ENCODE results near the gene PARP4.

GRCh38 chr13:24506698-24507335 is 5.8 kb downstream of the PARP4 start:
- TF ChIP-seq REST (IDR thresholded peaks at IDR 0.05; ENCODE audit: low read depth) (no peak), FOXM1 (IDR thresholded peaks at IDR 0.05; ENCODE audit: borderline replicate concordance, low read depth) (no peak), TEAD4 (IDR thresholded peaks at IDR 0.05) (no peak), EP300 (IDR thresholded peaks at IDR 0.05; ENCODE audit: borderline replicate concordance) (no peak), RAD21 (IDR thresholded peaks at IDR 0.05; ENCODE audit: low read depth) (no peak), MAX (IDR thresholded peaks at IDR 0.05) (no peak), YY1 (IDR thresholded peaks at IDR 0.05; ENCODE audit: low read depth) (no peak), CREB1 (IDR thresholded peaks at IDR 0.05; ENCODE audit: low read depth) (no peak), TCF12 (IDR thresholded peaks at IDR 0.05; ENCODE audit: low read depth) (no peak), USF1 (IDR thresholded peaks at IDR 0.05) (no peak), EGR1 (IDR thresholded peaks at IDR 0.05) (no peak), CEBPB (IDR thresholded peaks at IDR 0.05) (no peak), NFIC (IDR thresholded peaks at IDR 0.05) (no peak)

Measured in Ishikawa (cell line).